GM12878 (cell line): ENCODE data around the gene LRBA. TPM values are rescaled to one million over a fixed set of nuclear protein-coding genes. Genes with fewer than 3 reads are reported as not detected.

Experiments
- BACH1 ChIP-seq: fragments of 450-650 bp; IDR thresholded peaks from 2 replicates; pipeline ENCODE4 v1.6.1; 2017; ENCODE audit warnings: mild to moderate bottlenecking, borderline replicate concordance
- CUX1 ChIP-seq: IDR thresholded peaks from 2 replicates; pipeline ENCODE4 v1.6.1; 2012; ENCODE audit warnings: improper control_type of control experiment, low read depth, low read length; ENCODE audit not compliant: insufficient replicate concordance
- E2F8 ChIP-seq: fragments of 450-650 bp; IDR thresholded peaks from 2 replicates; pipeline ENCODE4 v1.6.1; 2018; ENCODE audit warnings: mild to moderate bottlenecking, low read depth, moderate library complexity; ENCODE audit not compliant: partially characterized antibody
- MEF2B ChIP-seq: fragments of 450-650 bp; IDR thresholded peaks from 2 replicates; pipeline ENCODE4 v1.6.1; 2018; ENCODE audit warnings: mild to moderate bottlenecking, moderate library complexity; ENCODE audit not compliant: partially characterized antibody, poor library complexity, severe bottlenecking
- MXI1 ChIP-seq: fragments of 150-350 bp; IDR thresholded peaks from 2 replicates; pipeline ENCODE4 v1.6.1; 2011; ENCODE audit warnings: low read depth, mild to moderate bottlenecking, inconsistent platforms, low read length, improper control_type of control experiment
- polyA plus RNA-seq, 11 experiments: library from polyadenylated mRNA; depleted of rRNA in 4 of 11; unstranded in 6 of 11; stranded (reverse) in 5 of 11; fragments of >200 nt; fragmentation: Nextera tagmentation in 4 of 11; fragmentation: Illumina TruSeq in 1 of 11; extraction: Ambion mirVana in 4 of 11; extraction: Trizol in 1 of 11; gene quantifications; 1 replicate in 1 of 11; 2 replicates in 10 of 11; pipeline versions ENCODE4 v1.2.1 to v1.2.3, GENCODE V29; 2011 to 2016; ENCODE audit warnings: inconsistent platforms in 2 of 11, missing spikeins in 2 of 11, low read depth in 1 of 11
- total RNA-seq, 4 experiments: library from RNA; depleted of rRNA in 3 of 4; stranded (reverse); fragments of >200 nt in 3 of 4; fragmentation: Illumina TruSeq in 1 of 4; extraction: Trizol in 1 of 4; gene quantifications; 2 replicates each; pipeline versions ENCODE4 v1.2.1 to v1.2.3, GENCODE V29; 2013 to 2021

Gene LRBA
- total and polyA plus RNA-seq, 10 of the 15 experiments (the other 5 are each of a cell fraction or from before 2014, with no cell fraction given) = 20.3 to 93.4 (median 55.0) TPM

- TF ChIP-seq BACH1 (no peak), MEF2B (no peak), E2F8 (no peak), CUX1 (no peak), MXI1 (no peak)
Measured at GRCh38 chr4:150379454-150379853, 635.6 kb downstream of the LRBA start (continued).
